Choroid plexus epithelial cell (primary cell): ENCODE measurements around the gene BPTF.
"Not testable (repeated sequence)": the region's sequence is repeated elsewhere in the genome, so short reads cannot be mapped to it uniquely, and the experiment has no call there.

Experiments
- DNase-seq: peaks from one replicate; pipeline ENCODE4 v3.0.0-alpha.2; 2010; ENCODE audit warnings: low read depth
- H3K4me3 ChIP-seq: 2 replicates; pipeline ENCODE4 v1.5.1; 2011; ENCODE audit warnings: low read depth, mild to moderate bottlenecking, control low read depth, low read length, moderate library complexity
- TF ChIP-seq, protein P1 (sequence below): conservative IDR thresholded peaks from 2 replicates; pipeline ENCODE4 v1.5.1; 2011; ENCODE audit warnings: low read depth, mild to moderate bottlenecking, control low read depth, inconsistent platforms, low read length, moderate library complexity

The BPTF gene

DNA sequence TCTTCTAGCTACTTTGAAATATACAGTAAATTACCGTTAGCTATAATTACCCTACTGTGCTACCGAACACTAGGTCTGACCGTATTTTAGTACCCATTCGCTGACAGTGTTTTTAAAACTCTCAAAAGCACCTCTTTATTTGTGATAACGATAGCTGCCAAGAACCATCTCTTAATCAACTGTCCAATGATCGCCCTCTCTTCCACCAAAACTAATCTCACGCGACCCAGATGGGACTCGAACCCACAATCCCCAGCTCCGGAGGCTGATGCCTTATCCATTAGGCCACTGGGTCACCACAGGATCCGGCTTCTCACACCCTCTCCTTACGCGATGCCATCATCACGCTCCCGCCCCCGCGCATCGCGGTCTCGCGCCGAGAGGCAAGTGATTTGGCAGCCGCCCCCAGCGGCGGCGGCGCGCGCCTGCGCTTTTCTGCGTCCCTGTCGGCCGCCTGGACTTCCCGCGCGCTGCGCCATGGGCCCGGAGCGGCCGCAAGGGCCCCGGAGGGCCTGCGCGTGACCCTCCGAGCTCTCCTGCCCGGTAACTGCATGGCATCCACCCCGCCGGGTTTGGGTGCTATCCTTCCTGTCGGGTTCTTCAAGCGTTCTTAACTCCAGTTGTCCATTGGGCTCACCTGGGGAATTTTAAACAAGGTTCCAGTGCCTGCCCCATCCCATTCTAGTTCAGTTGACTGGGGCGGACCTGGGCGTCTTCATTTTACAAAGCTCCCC lies 194.5 kb downstream of the BPTF start:
- H3K4me3 ChIP-seq: peak overlapping the region; percentile 73
- DNase-seq: peak; percentile 97
- TF ChIP-seq, protein P1, sequence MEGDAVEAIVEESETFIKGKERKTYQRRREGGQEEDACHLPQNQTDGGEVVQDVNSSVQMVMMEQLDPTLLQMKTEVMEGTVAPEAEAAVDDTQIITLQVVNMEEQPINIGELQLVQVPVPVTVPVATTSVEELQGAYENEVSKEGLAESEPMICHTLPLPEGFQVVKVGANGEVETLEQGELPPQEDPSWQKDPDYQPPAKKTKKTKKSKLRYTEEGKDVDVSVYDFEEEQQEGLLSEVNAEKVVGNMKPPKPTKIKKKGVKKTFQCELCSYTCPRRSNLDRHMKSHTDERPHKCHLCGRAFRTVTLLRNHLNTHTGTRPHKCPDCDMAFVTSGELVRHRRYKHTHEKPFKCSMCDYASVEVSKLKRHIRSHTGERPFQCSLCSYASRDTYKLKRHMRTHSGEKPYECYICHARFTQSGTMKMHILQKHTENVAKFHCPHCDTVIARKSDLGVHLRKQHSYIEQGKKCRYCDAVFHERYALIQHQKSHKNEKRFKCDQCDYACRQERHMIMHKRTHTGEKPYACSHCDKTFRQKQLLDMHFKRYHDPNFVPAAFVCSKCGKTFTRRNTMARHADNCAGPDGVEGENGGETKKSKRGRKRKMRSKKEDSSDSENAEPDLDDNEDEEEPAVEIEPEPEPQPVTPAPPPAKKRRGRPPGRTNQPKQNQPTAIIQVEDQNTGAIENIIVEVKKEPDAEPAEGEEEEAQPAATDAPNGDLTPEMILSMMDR: no peak

DNA sequence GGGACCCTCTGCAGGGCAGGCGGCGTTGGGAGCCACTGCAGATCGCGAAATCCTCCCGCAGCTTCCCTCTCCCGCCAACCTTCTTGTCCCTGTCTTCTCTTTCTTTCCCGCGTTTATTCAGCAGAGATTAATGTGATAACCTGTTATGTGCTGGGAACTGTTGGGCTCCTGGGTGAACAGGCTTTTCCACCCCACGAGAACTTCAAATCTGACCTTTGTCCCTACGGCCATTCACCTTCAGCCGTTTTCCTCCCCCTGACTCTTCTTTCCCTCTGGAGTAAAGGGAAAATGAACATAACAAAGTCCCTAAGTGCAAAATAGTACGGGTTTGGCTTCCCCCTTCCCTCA lies 195.1 kb downstream of the BPTF start:
- TF ChIP-seq, protein P1: no peak
- peak overlapping the region; percentile 73 for H3K4me3 ChIP-seq
- DNase-seq: no peak

DNA sequence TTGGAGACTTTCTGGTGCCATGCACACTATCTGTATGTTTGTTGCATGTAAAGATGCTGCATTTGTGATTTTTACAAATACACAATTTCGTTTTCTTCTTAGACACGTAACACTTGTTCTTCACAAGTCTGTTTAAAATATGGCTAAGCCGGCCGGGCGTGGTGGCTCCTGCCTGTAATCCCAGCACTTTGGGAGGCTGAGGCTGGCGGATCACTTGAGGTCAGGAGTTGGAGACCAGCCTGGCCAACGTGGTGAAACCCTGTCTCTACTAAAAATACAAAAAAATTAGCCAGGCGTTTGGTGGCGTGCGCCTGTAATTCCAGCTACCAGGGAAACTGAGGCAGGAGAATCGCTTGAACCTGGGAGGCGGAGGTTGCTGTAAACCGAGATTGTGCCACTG lies 195.5 kb downstream of the BPTF start:
- DNase-seq, H3K4me3 ChIP-seq: not testable (repeated sequence)

DNA sequence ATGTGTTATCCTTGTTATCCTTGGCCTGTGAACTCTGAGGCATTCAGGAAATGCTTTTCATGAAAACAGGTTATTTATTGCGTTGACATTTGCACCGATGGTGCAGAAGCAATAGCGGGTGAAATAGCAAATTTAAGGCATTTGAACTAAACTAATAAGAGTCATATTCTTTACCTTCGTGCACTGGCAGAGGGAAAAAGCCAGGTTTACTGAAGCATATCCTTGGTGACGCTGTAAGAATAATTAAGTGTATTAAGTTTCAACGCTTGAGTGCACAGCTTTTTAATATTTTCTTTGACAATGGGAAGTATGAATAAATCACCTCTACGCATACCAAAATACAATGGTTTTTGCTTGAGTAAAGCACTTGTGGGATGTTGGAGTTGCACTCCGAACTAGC lies 196.7 kb downstream of the BPTF start:
- no peak overlapping the region for H3K4me3 ChIP-seq
- TF ChIP-seq, protein P1: no peak
- DNase-seq: no peak

DNA sequence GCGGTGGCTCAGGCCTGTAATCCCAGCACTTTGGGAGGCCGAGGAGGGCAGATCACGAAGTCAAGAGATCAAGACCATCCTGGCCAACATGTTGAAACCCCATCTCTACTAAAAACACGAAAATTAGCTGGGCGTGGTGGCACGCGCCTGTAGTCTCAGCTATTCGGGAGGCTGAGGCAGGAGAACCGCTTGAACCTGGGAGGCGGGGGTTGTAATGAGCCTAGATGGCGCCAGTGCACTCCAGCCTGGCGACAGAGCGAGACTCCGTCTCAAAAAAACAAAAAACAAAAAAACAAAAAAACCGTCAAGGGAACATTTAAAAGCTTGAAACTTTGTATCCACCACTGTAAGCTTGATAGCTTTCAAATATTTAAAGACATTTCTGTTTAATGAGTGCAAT lies 197.2 kb downstream of the BPTF start:
- DNase-seq, H3K4me3 ChIP-seq: not testable (repeated sequence)

- TF ChIP-seq, protein P1: no peak
- no peak overlapping the region for H3K4me3 ChIP-seq
- DNase-seq: no peak
These were observed 204.4 kb downstream of the BPTF start for GRCh38 chr17:68029512-68030215.
